DOHH2 (cell line): ENCODE results near the gene RGMA.

Experiments used
- H3F3A ChIP-seq: fragments of 200-600 bp; sonication (generic), shearing (Covaris generic); 2 replicates; pipeline ENCODE4 v1.6.0; 2016; ENCODE audit warnings: antibody characterized with exemption, mild to moderate bottlenecking; ENCODE audit not compliant: control insufficient read depth, insufficient read depth
- H3K27ac ChIP-seq: fragments of 200-600 bp; sonication (generic); 2 replicates; pipeline ENCODE4 v1.5.1; 2014; ENCODE audit warnings: low read depth, mild to moderate bottlenecking, low read length, moderate library complexity
- H3K27me3 ChIP-seq: fragments of 200-600 bp; sonication (generic); 2 replicates; pipeline ENCODE4 v1.6.1; 2014; ENCODE audit warnings: mild to moderate bottlenecking, low read length, mixed read lengths; ENCODE audit not compliant: control insufficient read depth
- H3K36me3 ChIP-seq: fragments of 200-600 bp; sonication (generic); 2 replicates; pipeline ENCODE4 v1.6.1; 2014; ENCODE audit warnings: mild to moderate bottlenecking, low read length, moderate library complexity, mixed read lengths; ENCODE audit not compliant: control insufficient read depth
- H3K4me1 ChIP-seq: fragments of 200-600 bp; sonication (generic); 2 replicates; pipeline ENCODE4 v1.6.1; 2014; ENCODE audit warnings: mild to moderate bottlenecking, low read length, mixed read lengths; ENCODE audit not compliant: control insufficient read depth
- H3K4me2 ChIP-seq: fragments of 200-600 bp; sonication (generic); 2 replicates; pipeline ENCODE4 v1.6.0; 2014; ENCODE audit warnings: mild to moderate bottlenecking, low read length, moderate library complexity
- H3K4me3 ChIP-seq: fragments of 200-600 bp; sonication (generic); 2 replicates; pipeline ENCODE4 v1.5.1; 2014; ENCODE audit warnings: mild to moderate bottlenecking, low read length, mixed read lengths
- H3K79me2 ChIP-seq: fragments of 200-600 bp; sonication (generic); 2 replicates; pipeline ENCODE4 v1.6.1; 2014; ENCODE audit warnings: mild to moderate bottlenecking, low read length, mixed read lengths; ENCODE audit not compliant: control insufficient read depth
- H3K9me2 ChIP-seq: fragments of 200-600 bp; sonication (generic); replicated peaks from 2 replicates; pipeline ENCODE4 v1.6.1; 2014; ENCODE audit warnings: mild to moderate bottlenecking, low read length, mixed read lengths; ENCODE audit not compliant: control insufficient read depth
- H3K9me3 ChIP-seq: fragments of 200-600 bp; sonication (generic); 2 replicates; pipeline ENCODE4 v1.6.1; 2014; ENCODE audit warnings: antibody characterized with exemption, low read length, mixed read lengths; ENCODE audit not compliant: control insufficient read depth, insufficient read depth
- H4K20me1 ChIP-seq: fragments of 200-600 bp; sonication (generic); 2 replicates; pipeline ENCODE4 v1.6.0; 2014; ENCODE audit warnings: low read depth, mild to moderate bottlenecking, antibody characterized with exemption, low read length, moderate library complexity; ENCODE audit not compliant: control insufficient read depth, insufficient read depth
- CTCF ChIP-seq: fragments of 200-600 bp; sonication (generic); IDR thresholded peaks from one replicate; pipeline ENCODE4 v1.5.1; 2014; ENCODE audit warnings: antibody characterized with exemption, mild to moderate bottlenecking, low read depth, low read length; ENCODE audit not compliant: poor library complexity, severe bottlenecking
- EZH2phosphoT487 ChIP-seq: fragments of 200-600 bp; sonication (generic); IDR thresholded peaks from 2 replicates; pipeline ENCODE4 v1.6.1; 2017; ENCODE audit warnings: borderline replicate concordance, mild to moderate bottlenecking, antibody characterized with exemption, low read length, moderate library complexity, mixed read lengths

Gene RGMA

GRCh38 chr15:93058128-93058527, 30.9 kb downstream of the RGMA start:
- Histone ChIP-seq H3K4me3 (no peak overlapping the region), H3K4me1 (no peaks in the 10 kb centered on the region), H3K79me2 (no peaks in the 10 kb centered on the region), H4K20me1 (no peaks in the 10 kb centered on the region), H3K9me3 (no peaks in the 10 kb centered on the region), H3K27ac (no peak overlapping the region), H3F3A (no peaks in the 10 kb centered on the region), H3K9me2 (no peaks in the 10 kb centered on the region), H3K27me3 (no peaks in the 10 kb centered on the region), H3K36me3 (no peaks in the 10 kb centered on the region), H3K4me2 (no peak overlapping the region)
- no peak for TF ChIP-seq CTCF

GRCh38 chr15:93057618-93058017, 31.4 kb downstream of the RGMA start:
- no peaks in the 10 kb centered on the region for H3K36me3 ChIP-seq
- no peak for TF ChIP-seq EZH2phosphoT487
- TF ChIP-seq CTCF = no peak
- no peaks in the 10 kb centered on the region for H4K20me1 ChIP-seq
- H3K9me2 ChIP-seq = no peaks in the 10 kb centered on the region
- H3K27ac ChIP-seq = no peak overlapping the region
- H3K9me3 ChIP-seq = no peaks in the 10 kb centered on the region
- no peak overlapping the region for H3K4me3 ChIP-seq
- H3K4me2 ChIP-seq = no peak overlapping the region
- no peaks in the 10 kb centered on the region for H3K27me3 ChIP-seq
- no peaks in the 10 kb centered on the region for H3K4me1 ChIP-seq
- H3K79me2 ChIP-seq = no peaks in the 10 kb centered on the region
- H3F3A ChIP-seq = no peaks in the 10 kb centered on the region

- TF ChIP-seq EZH2phosphoT487 = no peak
- H3K36me3 ChIP-seq = no peaks in the 10 kb centered on the region
- no peaks in the 10 kb centered on the region for H4K20me1 ChIP-seq
- H3K9me2 ChIP-seq = no peaks in the 10 kb centered on the region
- no peaks in the 10 kb centered on the region for H3K4me1 ChIP-seq
- H3K4me3 ChIP-seq = no peak overlapping the region
- H3K79me2 ChIP-seq = no peaks in the 10 kb centered on the region
- no peaks in the 10 kb centered on the region for H3K9me3 ChIP-seq
- H3K4me2 ChIP-seq = no peak overlapping the region
- no peaks in the 10 kb centered on the region for H3F3A ChIP-seq
- no peak overlapping the region for H3K27ac ChIP-seq
- H3K27me3 ChIP-seq = no peaks in the 10 kb centered on the region
Observed at GRCh38 chr15:93056836-93057235, 32.2 kb downstream of the RGMA start.

- Histone ChIP-seq H3K4me1 (no peaks in the 10 kb centered on the region), H3F3A (no peaks in the 10 kb centered on the region), H4K20me1 (no peaks in the 10 kb centered on the region), H3K36me3 (no peaks in the 10 kb centered on the region), H3K4me2 (no peak overlapping the region), H3K4me3 (no peak overlapping the region), H3K9me2 (no peaks in the 10 kb centered on the region), H3K9me3 (no peaks in the 10 kb centered on the region), H3K27me3 (no peaks in the 10 kb centered on the region), H3K79me2 (no peaks in the 10 kb centered on the region), H3K27ac (no peak overlapping the region)
- TF ChIP-seq CTCF = no peak
- no peak for TF ChIP-seq EZH2phosphoT487
Observed at GRCh38 chr15:93055211-93055610, 33.8 kb downstream of the RGMA start.
